SK-N-SH treated with all-trans-retinoic acid at 6 μM for 48 hours (cell line): ENCODE measurements around the gene USP12.

ENCODE experiments used
- ATAC-seq: fragments of 200-7000 bp; cut with Tn5 transposase; 3 replicates; pipeline ENCODE4 v1.9.1; 2020; ENCODE audit warnings: mild to moderate bottlenecking, moderate library complexity
- ARNTL ChIP-seq: fragments of 450-650 bp; formaldehyde crosslinking; IDR thresholded peaks from 2 replicates; pipeline ENCODE4 v1.5.0; 2020; ENCODE audit warnings: low read depth, mild to moderate bottlenecking, moderate library complexity, borderline replicate concordance
- BACH2 ChIP-seq: fragments of 250-450 bp; sonication (Bioruptor Pico); IDR thresholded peaks from 2 replicates; pipeline ENCODE4 v1.9.0; 2021; ENCODE audit warnings: mild to moderate bottlenecking, borderline replicate concordance
- CSDC2 ChIP-seq: fragments of 250-450 bp; sonication (Bioruptor Pico); IDR thresholded peaks from 2 replicates; pipeline ENCODE4 v1.5.0; 2020; ENCODE audit warnings: mild to moderate bottlenecking, moderate library complexity
- CSRNP3 ChIP-seq: fragments of 250-450 bp; sonication (Bioruptor Pico); IDR thresholded peaks from 2 replicates; pipeline ENCODE4 v1.5.1; 2021; ENCODE audit warnings: mild to moderate bottlenecking, moderate library complexity
- ESRRG ChIP-seq: fragments of 250-450 bp; sonication (Bioruptor Pico); IDR thresholded peaks from 2 replicates; pipeline ENCODE4 v1.6.1; 2021; ENCODE audit warnings: mild to moderate bottlenecking
- GLIS3 ChIP-seq: fragments of 250-450 bp; sonication (Bioruptor Pico); IDR thresholded peaks from 2 replicates; pipeline ENCODE4 v1.5.0; 2020; ENCODE audit warnings: mild to moderate bottlenecking, moderate library complexity
- ISL1 ChIP-seq: fragments of 250-450 bp; sonication (Bioruptor Pico); IDR thresholded peaks from 2 replicates; pipeline ENCODE4 v2.1.2; 2022; ENCODE audit warnings: mild to moderate bottlenecking, moderate library complexity
- OSR1 ChIP-seq: fragments of 250-450 bp; sonication (Bioruptor Pico); IDR thresholded peaks from 2 replicates; pipeline ENCODE4 v1.8.0; 2022; ENCODE audit warnings: moderate library complexity, mild to moderate bottlenecking, inconsistent platforms
- PATZ1 ChIP-seq: fragments of 250-450 bp; sonication (Bioruptor Pico); IDR thresholded peaks from 2 replicates; pipeline ENCODE4 v1.8.0; 2020; ENCODE audit warnings: mild to moderate bottlenecking, moderate library complexity, borderline replicate concordance
- PPARA ChIP-seq: fragments of 250-450 bp; sonication (Bioruptor Pico); IDR thresholded peaks from 2 replicates; pipeline ENCODE4 v1.5.0; 2020; ENCODE audit warnings: mild to moderate bottlenecking, borderline replicate concordance
- RARB ChIP-seq: fragments of 250-450 bp; sonication (Bioruptor Pico); IDR thresholded peaks from 2 replicates; pipeline ENCODE4 v1.8.0; 2021; ENCODE audit warnings: mild to moderate bottlenecking, moderate library complexity
- SNAI2 ChIP-seq: fragments of 250-450 bp; sonication (Bioruptor Pico); IDR thresholded peaks from 2 replicates; pipeline ENCODE4 v1.5.0; 2020; ENCODE audit warnings: mild to moderate bottlenecking, moderate library complexity
- TOX ChIP-seq: fragments of 250-450 bp; sonication (Bioruptor Pico); IDR thresholded peaks from 2 replicates; pipeline ENCODE4 v1.8.0; 2021; ENCODE audit warnings: mild to moderate bottlenecking, moderate library complexity, borderline replicate concordance
- TSHZ2 ChIP-seq: fragments of 250-450 bp; sonication (Bioruptor Pico); IDR thresholded peaks from 2 replicates; pipeline ENCODE4 v1.5.0; 2020; ENCODE audit warnings: mild to moderate bottlenecking, moderate library complexity
- ZC3H10 ChIP-seq: fragments of 250-450 bp; sonication (Bioruptor Pico); IDR thresholded peaks from 2 replicates; pipeline ENCODE4 v1.5.1; 2021; ENCODE audit warnings: mild to moderate bottlenecking, moderate library complexity
- ZFP3 ChIP-seq: fragments of 250-450 bp; sonication (Bioruptor Pico); IDR thresholded peaks from 2 replicates; pipeline ENCODE4 v1.5.0; 2020; ENCODE audit warnings: mild to moderate bottlenecking, moderate library complexity
- ZNF565 ChIP-seq: fragments of 450-650 bp; formaldehyde crosslinking; conservative IDR thresholded peaks from 2 replicates; pipeline ENCODE4 v1.5.0; 2020; ENCODE audit warnings: low read depth, mild to moderate bottlenecking, moderate library complexity
- ZNF70 ChIP-seq: fragments of 450-650 bp; formaldehyde crosslinking; IDR thresholded peaks from 2 replicates; pipeline ENCODE4 v1.5.0; 2020; ENCODE audit warnings: mild to moderate bottlenecking, moderate library complexity
- ZNF8 ChIP-seq: fragments of 450-650 bp; formaldehyde crosslinking; IDR thresholded peaks from 2 replicates; pipeline ENCODE4 v1.5.0; 2020; ENCODE audit warnings: mild to moderate bottlenecking, moderate library complexity
- TF ChIP-seq, protein P1 (sequence below): fragments of 250-450 bp; sonication (Bioruptor Pico); IDR thresholded peaks from 2 replicates; pipeline ENCODE4 v1.8.0; 2021; ENCODE audit warnings: low read depth, mild to moderate bottlenecking, moderate library complexity, borderline replicate concordance

USP12 gene

DNA sequence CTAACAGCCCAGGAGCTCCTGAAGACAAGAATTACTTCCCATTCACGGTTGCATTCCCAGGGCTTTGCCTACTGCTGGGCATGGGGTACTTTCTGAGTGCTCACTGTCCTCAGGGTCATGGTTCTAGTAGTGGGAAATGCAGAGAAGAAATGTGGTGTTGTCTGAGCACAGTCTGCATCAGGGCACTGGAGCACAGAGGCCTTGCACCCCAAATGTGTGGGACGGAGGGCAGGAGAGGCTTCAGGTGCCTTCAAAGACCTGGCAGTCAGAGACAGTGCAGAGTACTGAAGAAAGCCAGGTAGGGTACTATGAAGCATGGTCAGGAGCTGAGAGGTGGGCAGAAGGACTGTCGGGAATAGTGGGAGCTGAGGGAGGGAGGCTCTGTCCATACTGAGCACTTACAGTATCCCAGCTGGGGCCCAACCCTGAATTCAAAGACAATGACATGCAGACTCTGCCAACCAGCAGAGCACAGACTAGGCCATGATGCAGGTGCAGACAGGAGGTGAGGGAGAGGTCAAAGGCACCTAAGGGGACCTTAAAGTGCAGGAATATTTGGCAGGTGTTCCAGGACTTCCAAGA is 144.4 kb downstream of the USP12 start:
- ATAC-seq: no peak
- TF ChIP-seq ZNF8: no peak
- no peak for TF ChIP-seq CSDC2
- no peak for TF ChIP-seq RARB
- no peak for TF ChIP-seq BACH2 (CRISPR knock-in tag)
- no peak for TF ChIP-seq CSRNP3
- TF ChIP-seq PATZ1: no peak
- TF ChIP-seq ZNF565: no peak
- no peak for TF ChIP-seq ZNF70 (CRISPR knock-in tag)
- TF ChIP-seq GLIS3: no peak
- no peak for TF ChIP-seq TSHZ2 (CRISPR knock-in tag)
- no peak for TF ChIP-seq SNAI2 (CRISPR knock-in tag)
- TF ChIP-seq ISL1: no peak

GRCh38 chr13:27026396-27026795 is 145.2 kb downstream of the USP12 start:
- no peak for ATAC-seq
- no peak for TF ChIP-seq ZC3H10 (CRISPR knock-in tag)
- no peak for TF ChIP-seq ZFP3
- TF ChIP-seq PATZ1: no peak
- no peak for TF ChIP-seq CSDC2
- TF ChIP-seq GLIS3: no peak

DNA sequence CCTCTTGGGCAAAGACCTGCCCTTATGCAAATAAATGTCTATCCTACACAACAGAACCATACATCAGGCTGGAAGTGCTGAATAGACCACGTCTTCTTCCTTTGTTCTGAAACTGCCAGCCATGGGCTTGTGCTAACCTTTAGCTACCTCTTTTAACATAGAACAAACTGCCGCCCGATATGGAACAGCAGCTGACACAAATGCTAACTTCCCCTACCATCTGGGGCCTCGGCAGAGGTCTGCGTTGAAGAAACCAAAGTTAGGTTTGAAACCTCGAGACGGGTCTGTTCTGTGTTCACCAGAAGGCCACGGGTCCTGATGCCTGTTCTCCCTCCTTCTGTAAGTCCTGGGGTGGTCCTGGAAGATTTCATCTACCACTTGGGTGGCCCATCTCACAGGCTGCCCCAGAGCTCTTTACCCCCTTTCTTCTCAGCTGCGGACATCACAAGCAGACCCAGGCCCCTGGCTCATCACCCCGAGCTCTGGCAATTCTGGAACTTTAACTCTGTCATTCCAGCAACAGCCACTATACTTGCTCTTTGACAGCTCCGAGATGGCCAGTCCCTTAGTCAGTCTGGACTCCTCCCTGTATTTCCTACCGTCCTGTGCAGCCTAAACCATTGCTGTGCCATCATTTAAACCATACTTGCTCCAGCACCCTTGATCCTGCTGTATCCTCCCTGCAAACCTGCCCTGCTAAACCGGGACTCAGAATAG is 146.7 kb downstream of the USP12 start:
- no peak; the same call in 2 of the 3 replicates for ATAC-seq

DNA sequence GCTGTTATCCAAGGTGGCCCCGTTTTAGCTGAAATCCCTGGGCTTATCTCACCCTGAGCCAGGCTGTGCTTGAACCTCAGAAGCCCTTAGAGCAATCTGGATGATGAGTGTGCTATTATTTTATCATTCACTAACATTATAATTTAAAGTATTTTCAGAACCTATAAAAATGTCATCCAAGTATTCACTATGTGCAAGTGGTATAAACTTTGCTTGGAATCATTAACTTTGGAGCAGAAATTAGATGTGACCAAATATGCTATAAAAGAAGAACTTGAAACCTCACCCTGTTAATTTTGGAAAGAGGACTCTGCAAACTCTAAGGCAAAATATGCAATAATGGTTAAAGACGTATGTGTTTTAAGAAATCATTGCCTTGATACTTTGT is 147.5 kb downstream of the USP12 start:
- TF ChIP-seq RARB: no peak
- TF ChIP-seq GLIS3: no peak
- TF ChIP-seq ZNF8: no peak
- no peak for TF ChIP-seq ARNTL
- TF ChIP-seq ESRRG (CRISPR knock-in tag): no peak
- no peak for ATAC-seq

More for the DNA sequence above, 146.7 kb downstream of the USP12 start:
- TF ChIP-seq ZNF8 (no peak), RARB (no peak), TOX (no peak), PPARA (CRISPR knock-in tag) (no peak), ZC3H10 (CRISPR knock-in tag) (no peak), ZFP3 (no peak), OSR1 (CRISPR knock-in tag) (no peak)

DNA sequence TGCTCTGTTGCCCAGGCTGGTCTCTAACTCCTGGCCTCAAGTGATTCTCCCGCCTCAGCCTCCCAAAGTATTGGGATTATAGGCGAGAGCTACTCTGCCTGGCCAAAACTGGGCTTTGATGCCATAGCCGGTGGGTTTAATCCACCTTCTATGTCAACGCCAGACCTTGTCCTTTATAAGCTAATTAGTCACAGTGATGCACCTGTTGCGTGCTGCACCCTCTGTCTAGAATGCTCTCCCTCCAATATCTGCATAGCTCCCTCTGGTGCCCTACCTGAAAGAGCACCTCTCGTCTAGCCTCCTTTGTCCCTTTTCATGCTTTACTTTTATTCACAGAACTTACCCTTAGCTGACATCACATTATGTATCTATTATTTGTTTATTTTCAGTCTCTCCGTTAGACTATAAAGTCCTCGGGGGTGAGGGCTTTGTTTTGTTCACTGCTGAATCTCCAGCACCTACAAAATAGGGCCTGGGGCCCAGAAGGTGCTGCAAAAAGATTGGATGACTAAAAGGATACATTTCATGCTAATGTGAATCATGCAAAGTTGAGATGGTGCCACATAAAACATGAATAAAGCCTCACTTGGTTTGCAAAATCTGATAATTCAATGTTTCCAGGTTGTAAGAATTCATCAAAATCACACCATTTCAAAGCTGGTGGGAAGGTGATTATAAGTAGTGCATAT is 148.1 kb downstream of the USP12 start:
- no peak for ATAC-seq
- TF ChIP-seq TSHZ2 (CRISPR knock-in tag): no peak
- TF ChIP-seq RARB: no peak
- TF ChIP-seq ZNF565: no peak
- TF ChIP-seq, protein P1, sequence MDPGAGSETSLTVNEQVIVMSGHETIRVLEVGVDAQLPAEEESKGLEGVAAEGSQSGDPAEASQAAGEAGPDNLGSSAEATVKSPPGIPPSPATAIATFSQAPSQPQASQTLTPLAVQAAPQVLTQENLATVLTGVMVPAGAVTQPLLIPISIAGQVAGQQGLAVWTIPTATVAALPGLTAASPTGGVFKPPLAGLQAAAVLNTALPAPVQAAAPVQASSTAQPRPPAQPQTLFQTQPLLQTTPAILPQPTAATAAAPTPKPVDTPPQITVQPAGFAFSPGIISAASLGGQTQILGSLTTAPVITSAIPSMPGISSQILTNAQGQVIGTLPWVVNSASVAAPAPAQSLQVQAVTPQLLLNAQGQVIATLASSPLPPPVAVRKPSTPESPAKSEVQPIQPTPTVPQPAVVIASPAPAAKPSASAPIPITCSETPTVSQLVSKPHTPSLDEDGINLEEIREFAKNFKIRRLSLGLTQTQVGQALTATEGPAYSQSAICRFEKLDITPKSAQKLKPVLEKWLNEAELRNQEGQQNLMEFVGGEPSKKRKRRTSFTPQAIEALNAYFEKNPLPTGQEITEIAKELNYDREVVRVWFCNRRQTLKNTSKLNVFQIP (CRISPR knock-in tag): no peak
- TF ChIP-seq ESRRG (CRISPR knock-in tag): no peak
- no peak for TF ChIP-seq SNAI2 (CRISPR knock-in tag)
